Measurements from ENCODE around the gene KAT5. TPM values are rescaled to one million over a fixed set of nuclear protein-coding genes. Genes with fewer than 3 reads are reported as not detected.
"Not testable (repeated sequence)": the region's sequence is repeated elsewhere in the genome, so short reads cannot be mapped to it uniquely, and the experiment has no call there.

The KAT5 gene
- total RNA-seq, 4 donors from 2014 or later: 68.9 to 96.0 (median 85.7) TPM

- no peak for DNase-seq (ENCODE audit: low spot score in 2 of 2)
- 63 to 77% methylated on average over 4 of the region's 4 CpGs for WGBS, 2 donors
- no peak overlapping the region for H3K4me3 ChIP-seq (ENCODE audit: low read depth, poor library complexity, severe bottlenecking)
- TF ChIP-seq CTCF (IDR thresholded peaks at IDR 0.05) (no peak), POLR2A (IDR thresholded peaks at IDR 0.05) (no peak)
- intact Hi-C loops (cut with DNase I; ENCODE audit: low total_unique reads): loop anchor here (10.0 kb wide), 1 partner anchor 281 kb away; no protein-coding TSS in a partner anchor
These were observed 8.2 kb upstream of the KAT5 start for GRCh38 chr11:65703846-65704245.

- intact Hi-C loops (cut with DNase I; ENCODE audit: low total_unique reads): loop anchor here (5.0 to 10.0 kb wide), 2 partner anchors 111 to 278 kb away; no protein-coding TSS in a partner anchor
- H3K4me3 ChIP-seq (ENCODE audit: low read depth, poor library complexity, severe bottlenecking): not testable (repeated sequence)
- peak; percentile 60 to 94 for DNase-seq (ENCODE audit: low spot score in 2 of 2)
These were observed 5.7 kb upstream of the KAT5 start for GRCh38 chr11:65706303-65706763.

GRCh38 chr11:65707002-65707401 is 5.0 kb upstream of the KAT5 start:
- DNase-seq (ENCODE audit: low spot score in 2 of 2): peak in 1 of 2 donors; percentile 63
- not testable (repeated sequence) for H3K4me3 ChIP-seq (ENCODE audit: low read depth, poor library complexity, severe bottlenecking)
- intact Hi-C loops (cut with DNase I; ENCODE audit: low total_unique reads): loop anchor here (5.0 to 10.0 kb wide), 2 partner anchors 110 to 278 kb away; no protein-coding TSS in a partner anchor
- 88 to 89% methylated on average over 11 to 12 of the region's 12 CpGs for WGBS, 2 donors

More at GRCh38 chr11:65706303-65706763, 5.7 kb upstream of the KAT5 start:
- peak in 1 of 3 donors; percentile 60 for TF ChIP-seq CTCF (IDR thresholded peaks at IDR 0.05)
- WGBS, 2 donors: 15 to 16% methylated on average over 14 of the region's 14 CpGs

GRCh38 chr11:65708451-65708850 is 3.6 kb upstream of the KAT5 start:
- intact Hi-C loops (cut with DNase I; ENCODE audit: low total_unique reads): loop anchor here (5.0 to 10.0 kb wide), 2 partner anchors 109 to 276 kb away; no protein-coding TSS in a partner anchor
- WGBS, 2 donors: 68 to 75% methylated on average over 5 of the region's 5 CpGs
- no peak for TF ChIP-seq CTCF (IDR thresholded peaks at IDR 0.05)
- TF ChIP-seq POLR2A (IDR thresholded peaks at IDR 0.05): no peak
- DNase-seq (ENCODE audit: low spot score in 2 of 2): no peak
- H3K4me3 ChIP-seq (ENCODE audit: low read depth, poor library complexity, severe bottlenecking): no peak overlapping the region

- 67 to 68% methylated on average over 8 of the region's 8 CpGs for WGBS, 2 donors
- H3K4me3 ChIP-seq (ENCODE audit: low read depth, poor library complexity, severe bottlenecking): no peak overlapping the region
- no peak for TF ChIP-seq CTCF (IDR thresholded peaks at IDR 0.05)
- no peak for TF ChIP-seq POLR2A (IDR thresholded peaks at IDR 0.05)
- intact Hi-C loops (cut with DNase I; ENCODE audit: low total_unique reads): loop anchor here (5.0 to 10.0 kb wide), 3 partner anchors 65 to 275 kb away; no protein-coding TSS in a partner anchor
- no peak for DNase-seq (ENCODE audit: low spot score in 2 of 2)
These were observed 2.4 kb upstream of the KAT5 start for GRCh38 chr11:65709661-65710060.

- DNase-seq (ENCODE audit: low spot score in 2 of 2): no peak
- no peak for TF ChIP-seq POLR2A (IDR thresholded peaks at IDR 0.05)
- intact Hi-C loops (cut with DNase I; ENCODE audit: low total_unique reads): loop anchor here (10.0 kb wide), 1 partner anchor 64 kb away; no protein-coding TSS in a partner anchor
- 73 to 79% methylated on average over 3 of the region's 3 CpGs for WGBS, 2 donors
- H3K4me3 ChIP-seq (ENCODE audit: low read depth, poor library complexity, severe bottlenecking): no peak overlapping the region
These were observed 1.6 kb upstream of the KAT5 start for GRCh38 chr11:65710421-65710820.

GRCh38 chr11:65712633-65713076 is 603 bp downstream of the KAT5 start:
- intact Hi-C loops (cut with DNase I; ENCODE audit: low total_unique reads): loop anchor here (10.0 kb wide), 1 partner anchor 62 kb away; no protein-coding TSS in a partner anchor
- DNase-seq (ENCODE audit: low spot score in 2 of 2): no peak
- 34 to 36% methylated on average over 11 of the region's 11 CpGs for WGBS, 2 donors
- peak overlapping the region; percentile 52 for H3K4me3 ChIP-seq (ENCODE audit: low read depth, poor library complexity, severe bottlenecking)
- TF ChIP-seq CTCF (IDR thresholded peaks at IDR 0.05) (no peak), POLR2A (IDR thresholded peaks at IDR 0.05) (no peak)
